ENCODE results near the gene HAX1. TPM values are rescaled to one million over a fixed set of nuclear protein-coding genes. Genes with fewer than 3 reads are reported as not detected.
"Not testable (repeated sequence)": the region's sequence is repeated elsewhere in the genome, so short reads cannot be mapped to it uniquely, and the experiment has no call there.

HAX1 gene
- total and polyA plus RNA-seq, 4 donors = 37.5 to 91.2 (median 59.3) TPM

GRCh38 chr1:154225370-154225769 is 47.1 kb upstream of the HAX1 start (continued):
- TF ChIP-seq TAF1 (conservative IDR thresholded peaks at IDR 0.05) = no peak
- no peak for TF ChIP-seq YY1 (IDR thresholded peaks at IDR 0.05)
- no peak for TF ChIP-seq SP1 (IDR thresholded peaks at IDR 0.05)
- no peak for TF ChIP-seq FOXA1 (IDR thresholded peaks at IDR 0.05)
- no peak for TF ChIP-seq JUND (IDR thresholded peaks at IDR 0.05)
- no peak for TF ChIP-seq ATF3 (IDR thresholded peaks at IDR 0.05)
- no peak for TF ChIP-seq RXRA (IDR thresholded peaks at IDR 0.05)
- no peak for TF ChIP-seq HNF4G (IDR thresholded peaks at IDR 0.05)

GRCh38 chr1:154231112-154231511 is 41.3 kb upstream of the HAX1 start:
- 100% methylated on average over 3 of the region's 3 CpGs for WGBS
- not testable (repeated sequence) for H3K27ac ChIP-seq (ENCODE audit: low read depth in 1 of 2, low read length in 2 of 2); H3K27me3 ChIP-seq (ENCODE audit: control insufficient read depth in 4 of 4, insufficient read depth in 4 of 4, low read length in 3 of 4); DNase-seq (ENCODE audit: low spot score); H3K4me3 ChIP-seq (ENCODE audit: low read depth in 1 of 3, low read length in 3 of 3); H3K9me3 ChIP-seq (ENCODE audit: control insufficient read depth in 4 of 4, low read length in 3 of 4); H3K4me1 ChIP-seq (ENCODE audit: control insufficient read depth in 4 of 4, insufficient read depth in 4 of 4, low read length in 3 of 4); H3K9ac ChIP-seq (ENCODE audit: low read depth in 1 of 2, low read length in 2 of 2)
- H3K36me3 ChIP-seq (ENCODE audit: control insufficient read depth in 4 of 4, insufficient read depth in 3 of 4, low read depth in 1 of 4, low read length in 3 of 4) = peaks cover 22 to 72% (median 50%) of the 10 kb centered on the region in 4 donors

- H3K27ac ChIP-seq (ENCODE audit: low read depth in 1 of 2, low read length in 2 of 2); H3K9ac ChIP-seq (ENCODE audit: low read depth in 1 of 2, low read length in 2 of 2); H3K4me3 ChIP-seq (ENCODE audit: low read depth in 1 of 3, low read length in 3 of 3); DNase-seq (ENCODE audit: low spot score); H3K9me3 ChIP-seq (ENCODE audit: control insufficient read depth in 4 of 4, low read length in 3 of 4); H3K27me3 ChIP-seq (ENCODE audit: control insufficient read depth in 4 of 4, insufficient read depth in 4 of 4, low read length in 3 of 4): not testable (repeated sequence)
- Histone ChIP-seq H3K4me1 (ENCODE audit: control insufficient read depth in 4 of 4, insufficient read depth in 4 of 4, low read length in 3 of 4) (peaks cover 10 to 28% (median 19%) of the 10 kb centered on the region in 4 donors), H3K36me3 (ENCODE audit: control insufficient read depth in 4 of 4, insufficient read depth in 3 of 4, low read depth in 1 of 4, low read length in 3 of 4) (peaks cover 23 to 66% (median 41%) of the 10 kb centered on the region in 4 donors)
- 97% methylated on average over 12 of the region's 12 CpGs for WGBS
Measured at GRCh38 chr1:154233127-154233526, 39.3 kb upstream of the HAX1 start.

DNA sequence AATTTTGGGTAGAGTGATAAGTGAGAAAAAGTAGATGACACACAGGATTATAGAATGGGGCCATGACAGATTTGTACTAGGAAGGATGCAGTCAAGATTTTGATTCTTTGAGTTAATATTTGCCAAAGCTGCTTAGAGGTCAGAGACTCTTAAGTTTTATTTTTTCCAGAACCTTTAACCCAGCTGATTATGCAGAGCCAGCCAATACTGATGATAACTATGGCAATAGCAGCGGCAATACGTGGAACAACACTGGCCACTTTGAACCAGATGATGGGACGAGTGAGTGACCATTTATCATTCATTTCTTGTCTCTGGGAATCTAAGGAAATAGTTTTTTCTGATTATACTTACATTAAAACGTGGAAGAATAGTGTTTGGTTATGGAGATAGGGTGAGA is 35.6 kb upstream of the HAX1 start:
- 39% methylated on average over 4 of the region's 4 CpGs for WGBS
- Histone ChIP-seq H3K27me3 (ENCODE audit: control insufficient read depth in 4 of 4, insufficient read depth in 4 of 4, low read length in 3 of 4) (no peaks in the 10 kb centered on the region), H3K4me1 (ENCODE audit: control insufficient read depth in 4 of 4, insufficient read depth in 4 of 4, low read length in 3 of 4) (peaks cover 11 to 32% (median 23%) of the 10 kb centered on the region in 4 donors), H3K27ac (ENCODE audit: low read depth in 1 of 2, low read length in 2 of 2) (peak overlapping the region in 1 of 2 donors; percentile 46), H3K36me3 (ENCODE audit: control insufficient read depth in 4 of 4, insufficient read depth in 3 of 4, low read depth in 1 of 4, low read length in 3 of 4) (peaks cover 12 to 51% (median 34%) of the 10 kb centered on the region in 4 donors), H3K9me3 (ENCODE audit: control insufficient read depth in 4 of 4, low read length in 3 of 4) (no peaks in the 10 kb centered on the region), H3K4me3 (ENCODE audit: low read depth in 1 of 3, low read length in 3 of 3) (no peak overlapping the region), H3K9ac (ENCODE audit: low read depth in 1 of 2, low read length in 2 of 2) (no peak overlapping the region)
- TF ChIP-seq FOXA1 (IDR thresholded peaks at IDR 0.05) (no peak), YY1 (IDR thresholded peaks at IDR 0.05) (no peak), HNF4G (IDR thresholded peaks at IDR 0.05) (no peak), HNF4A (conservative IDR thresholded peaks at IDR 0.05) (no peak), SP1 (IDR thresholded peaks at IDR 0.05) (no peak)
- TF ChIP-seq, protein P1, sequence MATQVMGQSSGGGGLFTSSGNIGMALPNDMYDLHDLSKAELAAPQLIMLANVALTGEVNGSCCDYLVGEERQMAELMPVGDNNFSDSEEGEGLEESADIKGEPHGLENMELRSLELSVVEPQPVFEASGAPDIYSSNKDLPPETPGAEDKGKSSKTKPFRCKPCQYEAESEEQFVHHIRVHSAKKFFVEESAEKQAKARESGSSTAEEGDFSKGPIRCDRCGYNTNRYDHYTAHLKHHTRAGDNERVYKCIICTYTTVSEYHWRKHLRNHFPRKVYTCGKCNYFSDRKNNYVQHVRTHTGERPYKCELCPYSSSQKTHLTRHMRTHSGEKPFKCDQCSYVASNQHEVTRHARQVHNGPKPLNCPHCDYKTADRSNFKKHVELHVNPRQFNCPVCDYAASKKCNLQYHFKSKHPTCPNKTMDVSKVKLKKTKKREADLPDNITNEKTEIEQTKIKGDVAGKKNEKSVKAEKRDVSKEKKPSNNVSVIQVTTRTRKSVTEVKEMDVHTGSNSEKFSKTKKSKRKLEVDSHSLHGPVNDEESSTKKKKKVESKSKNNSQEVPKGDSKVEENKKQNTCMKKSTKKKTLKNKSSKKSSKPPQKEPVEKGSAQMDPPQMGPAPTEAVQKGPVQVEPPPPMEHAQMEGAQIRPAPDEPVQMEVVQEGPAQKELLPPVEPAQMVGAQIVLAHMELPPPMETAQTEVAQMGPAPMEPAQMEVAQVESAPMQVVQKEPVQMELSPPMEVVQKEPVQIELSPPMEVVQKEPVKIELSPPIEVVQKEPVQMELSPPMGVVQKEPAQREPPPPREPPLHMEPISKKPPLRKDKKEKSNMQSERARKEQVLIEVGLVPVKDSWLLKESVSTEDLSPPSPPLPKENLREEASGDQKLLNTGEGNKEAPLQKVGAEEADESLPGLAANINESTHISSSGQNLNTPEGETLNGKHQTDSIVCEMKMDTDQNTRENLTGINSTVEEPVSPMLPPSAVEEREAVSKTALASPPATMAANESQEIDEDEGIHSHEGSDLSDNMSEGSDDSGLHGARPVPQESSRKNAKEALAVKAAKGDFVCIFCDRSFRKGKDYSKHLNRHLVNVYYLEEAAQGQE (IDR thresholded peaks at IDR 0.05) = no peak
- TF ChIP-seq, protein P2, sequence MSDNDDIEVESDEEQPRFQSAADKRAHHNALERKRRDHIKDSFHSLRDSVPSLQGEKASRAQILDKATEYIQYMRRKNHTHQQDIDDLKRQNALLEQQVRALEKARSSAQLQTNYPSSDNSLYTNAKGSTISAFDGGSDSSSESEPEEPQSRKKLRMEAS (IDR thresholded peaks at IDR 0.05) = no peak
- DNase-seq (ENCODE audit: low spot score) = no peak

Data from liver (tissue), 9 donors.